ENCODE data around the gene C3orf22.

GRCh38 chr3:126554560-126555525 lies 3.9 kb downstream of the C3orf22 start:
- TF ChIP-seq CTCF (IDR thresholded peaks at IDR 0.05) (no peak), POLR2A (IDR thresholded peaks at IDR 0.05) (no peak)
